ENCODE data around the gene ESYT1. TPM values are rescaled to one million over a fixed set of nuclear protein-coding genes. Genes with fewer than 3 reads are reported as not detected.

Gene ESYT1
- total RNA-seq, 1 donor, result 304 TPM

DNA sequence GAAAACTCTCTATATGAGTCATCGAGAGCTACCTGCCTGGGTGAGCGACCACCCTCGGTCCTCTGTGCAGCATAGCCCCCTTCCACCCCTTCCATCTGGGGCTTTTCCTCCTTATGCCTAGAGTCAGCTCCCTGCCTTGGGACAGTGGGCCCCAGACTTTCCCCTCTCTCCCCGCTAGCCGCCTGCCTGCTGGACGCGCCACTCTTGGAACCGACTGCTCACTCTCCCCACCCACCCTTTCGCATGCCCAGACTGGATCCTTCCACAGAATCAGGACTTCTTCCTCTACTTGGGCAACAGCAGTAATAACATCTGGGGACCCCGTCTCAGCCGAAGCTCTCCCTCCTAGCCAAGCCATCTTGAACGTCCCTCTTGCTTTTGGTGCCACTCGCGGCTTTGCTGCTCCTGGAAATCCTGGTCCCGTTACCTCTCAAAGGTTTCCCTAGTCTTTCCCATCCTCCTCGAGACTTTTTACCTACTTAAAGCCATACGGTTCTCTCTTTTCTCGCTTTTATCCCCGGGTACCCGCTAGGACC is 671 bp downstream of the ESYT1 start:
- H3K9me3 ChIP-seq (ENCODE audit: low read depth, low read length), result no peaks in the 10 kb centered on the region
- peaks cover 33% of the 10 kb centered on the region for H3K36me3 ChIP-seq (ENCODE audit: insufficient read depth, low read length)
- H3K27me3 ChIP-seq (ENCODE audit: insufficient read depth, low read length), result no peaks in the 10 kb centered on the region
- peak overlapping the region; percentile 86 for H3K4me3 ChIP-seq (ENCODE audit: insufficient read depth, low read length)
- peaks cover 23% of the 10 kb centered on the region for H3K4me1 ChIP-seq (ENCODE audit: insufficient read depth, low read length)
- H3K79me2 ChIP-seq (ENCODE audit: insufficient read depth, low read length), result peaks cover 31% of the 10 kb centered on the region
- H3K4me2 ChIP-seq (ENCODE audit: insufficient read depth, low read length), result peak overlapping the region; percentile 92
- peak overlapping the region; percentile 51 for H2AFZ ChIP-seq (ENCODE audit: low read length)
- peak overlapping the region; percentile 65 for H3K27ac ChIP-seq (ENCODE audit: low read depth, low read length)
- TF ChIP-seq, protein P1, sequence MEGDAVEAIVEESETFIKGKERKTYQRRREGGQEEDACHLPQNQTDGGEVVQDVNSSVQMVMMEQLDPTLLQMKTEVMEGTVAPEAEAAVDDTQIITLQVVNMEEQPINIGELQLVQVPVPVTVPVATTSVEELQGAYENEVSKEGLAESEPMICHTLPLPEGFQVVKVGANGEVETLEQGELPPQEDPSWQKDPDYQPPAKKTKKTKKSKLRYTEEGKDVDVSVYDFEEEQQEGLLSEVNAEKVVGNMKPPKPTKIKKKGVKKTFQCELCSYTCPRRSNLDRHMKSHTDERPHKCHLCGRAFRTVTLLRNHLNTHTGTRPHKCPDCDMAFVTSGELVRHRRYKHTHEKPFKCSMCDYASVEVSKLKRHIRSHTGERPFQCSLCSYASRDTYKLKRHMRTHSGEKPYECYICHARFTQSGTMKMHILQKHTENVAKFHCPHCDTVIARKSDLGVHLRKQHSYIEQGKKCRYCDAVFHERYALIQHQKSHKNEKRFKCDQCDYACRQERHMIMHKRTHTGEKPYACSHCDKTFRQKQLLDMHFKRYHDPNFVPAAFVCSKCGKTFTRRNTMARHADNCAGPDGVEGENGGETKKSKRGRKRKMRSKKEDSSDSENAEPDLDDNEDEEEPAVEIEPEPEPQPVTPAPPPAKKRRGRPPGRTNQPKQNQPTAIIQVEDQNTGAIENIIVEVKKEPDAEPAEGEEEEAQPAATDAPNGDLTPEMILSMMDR (IDR thresholded peaks at IDR 0.05; ENCODE audit: extremely low read depth, low read depth, low read length), result no peak
- peak; percentile 70 for DNase-seq (ENCODE audit: insufficient read length, low spot score, missing footprints)
- no peaks in the 10 kb centered on the region for H4K20me1 ChIP-seq (ENCODE audit: insufficient read depth, low read length)

DNA sequence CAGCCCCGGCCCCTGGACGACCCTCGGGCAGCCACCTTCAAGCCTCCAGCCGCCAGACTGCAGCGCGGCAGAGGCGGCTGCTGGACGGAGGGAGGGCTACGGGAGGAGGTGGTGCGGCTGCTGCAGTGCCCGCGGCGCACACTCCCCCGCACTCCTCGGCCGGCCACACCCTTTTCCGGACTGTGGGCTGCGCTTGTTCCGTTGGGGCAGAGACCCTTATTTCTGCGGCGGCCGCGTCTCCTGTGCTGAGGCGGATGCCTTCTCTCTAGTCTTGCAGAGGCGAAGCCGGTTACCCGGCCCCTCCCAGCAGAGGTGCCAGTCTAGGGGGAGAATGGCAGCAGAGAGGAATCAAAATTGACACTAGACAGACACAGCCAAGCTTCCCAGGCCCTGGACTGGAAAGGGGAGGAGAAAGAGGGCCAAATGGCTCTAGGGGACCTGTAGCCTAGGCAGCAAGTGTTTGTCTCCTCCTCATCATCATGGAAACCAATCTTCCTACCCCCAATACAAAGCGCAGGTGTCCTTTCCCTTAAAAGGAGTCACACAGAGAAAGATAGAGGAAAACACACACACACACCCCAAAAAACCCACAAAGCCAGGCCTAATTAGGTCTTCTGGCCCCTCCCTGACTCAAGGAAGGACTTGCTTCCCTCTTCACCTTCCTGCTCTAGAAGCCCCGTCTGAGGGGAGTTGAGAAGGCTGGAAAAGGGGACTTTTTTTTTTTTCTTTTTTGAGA is 1.3 kb downstream of the ESYT1 start:
- Histone ChIP-seq H3K36me3 (ENCODE audit: insufficient read depth, low read length) (peaks cover 39% of the 10 kb centered on the region), H3K79me2 (ENCODE audit: insufficient read depth, low read length) (peaks cover 25% of the 10 kb centered on the region), H3K9me3 (ENCODE audit: low read depth, low read length) (no peaks in the 10 kb centered on the region), H3K27ac (ENCODE audit: low read depth, low read length) (peak overlapping the region; percentile 65), H3K27me3 (ENCODE audit: insufficient read depth, low read length) (no peaks in the 10 kb centered on the region), H2AFZ (ENCODE audit: low read length) (peak overlapping the region; percentile 51), H3K4me3 (ENCODE audit: insufficient read depth, low read length) (peak overlapping the region; percentile 86), H3K4me1 (ENCODE audit: insufficient read depth, low read length) (peaks cover 23% of the 10 kb centered on the region), H4K20me1 (ENCODE audit: insufficient read depth, low read length) (no peaks in the 10 kb centered on the region), H3K4me2 (ENCODE audit: insufficient read depth, low read length) (peak overlapping the region; percentile 92)
- TF ChIP-seq, protein P1 (IDR thresholded peaks at IDR 0.05; ENCODE audit: extremely low read depth, low read depth, low read length), result no peak
- peak; percentile 89 for DNase-seq (ENCODE audit: insufficient read length, low spot score, missing footprints)

DNA sequence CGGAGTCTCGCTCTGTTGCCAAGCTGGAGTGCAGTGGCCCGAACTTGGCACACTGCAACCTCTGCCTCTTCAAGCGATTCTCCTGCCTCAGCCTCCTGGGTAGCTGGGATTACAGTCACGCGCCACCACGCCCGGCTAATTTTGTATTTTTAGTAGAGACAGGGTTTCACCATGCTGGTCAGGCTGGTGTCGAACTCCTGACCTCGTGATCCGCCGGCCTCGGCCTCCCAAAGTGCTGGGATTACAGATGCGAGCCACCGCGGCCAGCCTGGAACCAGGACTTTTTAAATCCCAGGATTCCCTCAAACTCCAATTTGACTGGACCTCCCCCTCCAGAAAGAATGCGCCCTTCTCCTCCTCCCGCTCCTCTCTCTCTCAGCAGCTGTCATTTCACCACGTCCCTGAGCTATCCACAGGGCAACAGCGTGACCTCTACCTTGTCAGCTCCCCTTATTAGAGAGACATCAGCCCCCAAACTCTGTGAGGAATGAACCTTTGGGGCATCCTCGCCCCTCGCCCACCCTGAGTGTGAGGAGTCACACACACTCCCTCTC is 2.0 kb downstream of the ESYT1 start:
- H3K36me3 ChIP-seq (ENCODE audit: insufficient read depth, low read length), result peaks cover 39% of the 10 kb centered on the region
- no peak overlapping the region for H2AFZ ChIP-seq (ENCODE audit: low read length)
- peaks cover 25% of the 10 kb centered on the region for H3K79me2 ChIP-seq (ENCODE audit: insufficient read depth, low read length)
- no peak overlapping the region for H3K27ac ChIP-seq (ENCODE audit: low read depth, low read length)
- H3K27me3 ChIP-seq (ENCODE audit: insufficient read depth, low read length), result no peaks in the 10 kb centered on the region
- H3K4me3 ChIP-seq (ENCODE audit: insufficient read depth, low read length), result peak overlapping the region; percentile 86
- H3K4me2 ChIP-seq (ENCODE audit: insufficient read depth, low read length), result peak overlapping the region; percentile 92
- no peaks in the 10 kb centered on the region for H3K9me3 ChIP-seq (ENCODE audit: low read depth, low read length)
- DNase-seq (ENCODE audit: insufficient read length, low spot score, missing footprints), result no peak
- H3K4me1 ChIP-seq (ENCODE audit: insufficient read depth, low read length), result peaks cover 23% of the 10 kb centered on the region
- TF ChIP-seq, protein P1 (IDR thresholded peaks at IDR 0.05; ENCODE audit: extremely low read depth, low read depth, low read length), result no peak
- H4K20me1 ChIP-seq (ENCODE audit: insufficient read depth, low read length), result no peaks in the 10 kb centered on the region

DNA sequence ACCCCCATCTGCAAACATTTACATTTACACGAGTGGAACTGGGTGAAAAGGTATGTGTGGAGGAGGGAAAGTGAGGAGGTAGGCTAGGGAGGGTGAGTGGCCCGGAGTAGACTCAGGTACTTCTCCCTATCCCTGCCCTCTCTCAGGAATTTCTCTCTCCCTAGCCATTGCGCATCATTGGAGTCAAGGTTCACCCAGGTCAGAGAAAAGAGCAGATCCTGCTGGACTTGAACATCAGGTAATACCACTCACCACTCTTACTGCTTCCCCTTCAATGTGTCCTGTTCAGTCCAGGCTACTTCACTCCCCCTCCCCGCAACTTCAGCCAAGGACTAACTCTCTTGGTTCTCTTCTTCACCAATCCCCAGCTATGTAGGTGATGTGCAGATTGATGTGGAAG is 2.8 kb downstream of the ESYT1 start:
- no peaks in the 10 kb centered on the region for H3K9me3 ChIP-seq (ENCODE audit: low read depth, low read length)
- no peak for DNase-seq (ENCODE audit: insufficient read length, low spot score, missing footprints)
- peaks cover 44% of the 10 kb centered on the region for H3K36me3 ChIP-seq (ENCODE audit: insufficient read depth, low read length)
- no peak overlapping the region for H2AFZ ChIP-seq (ENCODE audit: low read length)
- H3K4me3 ChIP-seq (ENCODE audit: insufficient read depth, low read length), result no peak overlapping the region
- no peak overlapping the region for H3K27ac ChIP-seq (ENCODE audit: low read depth, low read length)
- peaks cover 25% of the 10 kb centered on the region for H3K79me2 ChIP-seq (ENCODE audit: insufficient read depth, low read length)
- TF ChIP-seq, protein P1 (IDR thresholded peaks at IDR 0.05; ENCODE audit: extremely low read depth, low read depth, low read length), result no peak
- peaks cover 23% of the 10 kb centered on the region for H3K4me1 ChIP-seq (ENCODE audit: insufficient read depth, low read length)
- no peaks in the 10 kb centered on the region for H3K27me3 ChIP-seq (ENCODE audit: insufficient read depth, low read length)
- H3K4me2 ChIP-seq (ENCODE audit: insufficient read depth, low read length), result no peak overlapping the region
- H4K20me1 ChIP-seq (ENCODE audit: insufficient read depth, low read length), result no peaks in the 10 kb centered on the region
